Measurements from ENCODE around the gene PRTFDC1.
A peak's percentile ranks its signal among the peaks of the same experiment; 100 is the strongest.
"Not testable (repeated sequence)": the region's sequence is repeated elsewhere in the genome, so short reads cannot be mapped to it uniquely, and the experiment has no call there.

The PRTFDC1 gene

GRCh38 chr10:24929904-24930303, 22.5 kb downstream of the PRTFDC1 start:
- DNase-seq: no peak

GRCh38 chr10:24929056-24929544, 23.3 kb downstream of the PRTFDC1 start:
- DNase-seq: peak in 1 of 2 experiments; percentile 14

- DNase-seq: no peak
These were observed 24.2 kb downstream of the PRTFDC1 start for GRCh38 chr10:24928163-24928562.

GRCh38 chr10:24926557-24926956, 25.8 kb downstream of the PRTFDC1 start:
- no peak for DNase-seq

- DNase-seq: no peak
These were observed 26.6 kb downstream of the PRTFDC1 start for GRCh38 chr10:24925799-24926198.

- DNase-seq: not testable (repeated sequence)
These were observed 27.9 kb downstream of the PRTFDC1 start for GRCh38 chr10:24924483-24924882.

GRCh38 chr10:24922222-24922868, 30.1 kb downstream of the PRTFDC1 start:
- DNase-seq: not testable (repeated sequence)

- DNase-seq: no peak
These were observed 31.2 kb downstream of the PRTFDC1 start for GRCh38 chr10:24920907-24921881.

- DNase-seq: not testable (repeated sequence)
These were observed 32.2 kb downstream of the PRTFDC1 start for GRCh38 chr10:24920192-24920591.

- not testable (repeated sequence) for DNase-seq
These were observed 32.8 kb downstream of the PRTFDC1 start for GRCh38 chr10:24919629-24920028.

- DNase-seq: no peak
These were observed 34.4 kb downstream of the PRTFDC1 start for GRCh38 chr10:24917979-24918378.

- no peak for DNase-seq
These were observed 34.9 kb downstream of the PRTFDC1 start for GRCh38 chr10:24917493-24917892.

GRCh38 chr10:24916365-24916764, 36.0 kb downstream of the PRTFDC1 start:
- no peak for DNase-seq

GRCh38 chr10:24915304-24915703, 37.1 kb downstream of the PRTFDC1 start:
- no peak for DNase-seq

- DNase-seq: no peak
These were observed 38.3 kb downstream of the PRTFDC1 start for GRCh38 chr10:24914148-24914547.

GRCh38 chr10:24912215-24912614, 40.2 kb downstream of the PRTFDC1 start:
- DNase-seq: no peak

- DNase-seq: no peak
These were observed 41.4 kb downstream of the PRTFDC1 start for GRCh38 chr10:24911029-24911428.

- no peak for DNase-seq
These were observed 41.8 kb downstream of the PRTFDC1 start for GRCh38 chr10:24910574-24910973.

GRCh38 chr10:24908793-24909423, 43.5 kb downstream of the PRTFDC1 start:
- DNase-seq: no peak

GRCh38 chr10:24907956-24908355, 44.5 kb downstream of the PRTFDC1 start:
- DNase-seq: no peak

GRCh38 chr10:24906372-24906771, 46.0 kb downstream of the PRTFDC1 start:
- no peak for DNase-seq

- no peak for DNase-seq
These were observed 47.6 kb downstream of the PRTFDC1 start for GRCh38 chr10:24904824-24905223.

GRCh38 chr10:24902400-24902728, 50.0 kb downstream of the PRTFDC1 start:
- no peak for DNase-seq

Data from NCI-H526 (cell line).